GM12875 (cell line): ENCODE measurements around the gene CYP26B1.

ENCODE experiments used
- H3K4me3 ChIP-seq: one replicate; pipeline ENCODE4 v1.5.1; 2011; ENCODE audit warnings: low read depth, low read length, control low read depth
- CTCF ChIP-seq: IDR thresholded peaks from 2 replicates; pipeline ENCODE4 v1.5.1; 2011; ENCODE audit warnings: low read depth, mild to moderate bottlenecking, control low read depth, inconsistent platforms, low read length, moderate library complexity, borderline replicate concordance; ENCODE audit not compliant: insufficient read depth

Gene CYP26B1

GRCh38 chr2:72138011-72138881 is 9.4 kb downstream of the CYP26B1 start:
- TF ChIP-seq CTCF: no peak

GRCh38 chr2:72137498-72138010 is 10.1 kb downstream of the CYP26B1 start:
- peak; percentile 97 for TF ChIP-seq CTCF
- H3K4me3 ChIP-seq: no peak overlapping the region

More at GRCh38 chr2:72138011-72138881, 9.4 kb downstream of the CYP26B1 start:
- no peak overlapping the region for H3K4me3 ChIP-seq

- TF ChIP-seq CTCF: no peak
- H3K4me3 ChIP-seq: no peak overlapping the region
These were observed 10.6 kb downstream of the CYP26B1 start for GRCh38 chr2:72136933-72137497.

- TF ChIP-seq CTCF: no peak
- H3K4me3 ChIP-seq: no peak overlapping the region
These were observed 11.3 kb downstream of the CYP26B1 start for GRCh38 chr2:72136331-72136730.

- no peak overlapping the region for H3K4me3 ChIP-seq
- TF ChIP-seq CTCF: no peak
These were observed 11.7 kb downstream of the CYP26B1 start for GRCh38 chr2:72135921-72136320.

- no peak overlapping the region for H3K4me3 ChIP-seq
- no peak for TF ChIP-seq CTCF
These were observed 12.5 kb downstream of the CYP26B1 start for GRCh38 chr2:72134997-72135800.
